Embryonic facial prominence (tissue), 1 donor: Measurements from ENCODE around the gene SEZ6L2.

Experiments
- DNase-seq: peaks from one replicate; pipeline ENCODE4 v3.0.0-alpha.2; 2016; ENCODE audit errors: extremely low spot score

Gene SEZ6L2

GRCh38 chr16:29825145-29826044 is 74.0 kb downstream of the SEZ6L2 start:
- no peak for DNase-seq

- DNase-seq = no peak
Observed at GRCh38 chr16:29824589-29825144, 74.7 kb downstream of the SEZ6L2 start.

GRCh38 chr16:29821643-29822115 is 77.7 kb downstream of the SEZ6L2 start:
- no peak for DNase-seq
